ENCODE data around the gene KCNJ10. TPM values are rescaled to one million over a fixed set of nuclear protein-coding genes. Genes with fewer than 3 reads are reported as not detected.
A peak's percentile ranks its signal among the peaks of the same experiment; 100 is the strongest.

Gene KCNJ10
- total RNA-seq, 1 donor from 2014 or later, result not detected

- no peak for DNase-seq (ENCODE audit: low spot score)
- no peaks in the 10 kb centered on the region for H3K9me3 Mint-ChIP-seq
- peaks cover 10% of the 10 kb centered on the region for H3K4me1 Mint-ChIP-seq (ENCODE audit: low read depth)
- H3K27me3 Mint-ChIP-seq (ENCODE audit: insufficient read depth), result peaks cover 24% of the 10 kb centered on the region
- no peaks in the 10 kb centered on the region for H3K36me3 Mint-ChIP-seq (ENCODE audit: low read depth)
- H3K4me3 Mint-ChIP-seq, result no peak overlapping the region
- intact Hi-C loops (cut with micrococcal nuclease), result no loop called here
- no peak overlapping the region for H3K27ac Mint-ChIP-seq
Measured at GRCh38 chr1:159960721-159961381, 109.1 kb downstream of the KCNJ10 start.

GRCh38 chr1:159959451-159959850 is 110.5 kb downstream of the KCNJ10 start:
- Mint-ChIP-seq H3K4me3 (no peak overlapping the region), H3K9me3 (no peaks in the 10 kb centered on the region), H3K27ac (no peak overlapping the region), H3K27me3 (ENCODE audit: insufficient read depth) (peaks cover 15% of the 10 kb centered on the region), H3K4me1 (ENCODE audit: low read depth) (peaks cover 10% of the 10 kb centered on the region), H3K36me3 (ENCODE audit: low read depth) (no peaks in the 10 kb centered on the region)
- no peak for DNase-seq (ENCODE audit: low spot score)
- intact Hi-C loops (cut with micrococcal nuclease), result no loop called here

- no peak for DNase-seq (ENCODE audit: low spot score)
- Mint-ChIP-seq H3K27ac (peak overlapping the region; percentile 49), H3K36me3 (ENCODE audit: low read depth) (no peaks in the 10 kb centered on the region), H3K27me3 (ENCODE audit: insufficient read depth) (peaks cover 17% of the 10 kb centered on the region), H3K9me3 (no peaks in the 10 kb centered on the region), H3K4me1 (ENCODE audit: low read depth) (peaks cover 10% of the 10 kb centered on the region), H3K4me3 (no peak overlapping the region)
- intact Hi-C loops (cut with micrococcal nuclease), result no loop called here
Measured at GRCh38 chr1:159958719-159959380, 111.1 kb downstream of the KCNJ10 start.

- H3K9me3 Mint-ChIP-seq, result no peaks in the 10 kb centered on the region
- H3K36me3 Mint-ChIP-seq (ENCODE audit: low read depth), result no peaks in the 10 kb centered on the region
- H3K4me3 Mint-ChIP-seq, result no peak overlapping the region
- DNase-seq (ENCODE audit: low spot score), result no peak
- intact Hi-C loops (cut with micrococcal nuclease), result no loop called here
- peaks cover 19% of the 10 kb centered on the region for H3K27me3 Mint-ChIP-seq (ENCODE audit: insufficient read depth)
- no peak overlapping the region for H3K27ac Mint-ChIP-seq
- peaks cover 10% of the 10 kb centered on the region for H3K4me1 Mint-ChIP-seq (ENCODE audit: low read depth)
Measured at GRCh38 chr1:159957824-159958268, 112.1 kb downstream of the KCNJ10 start.

- Mint-ChIP-seq H3K36me3 (ENCODE audit: low read depth) (no peaks in the 10 kb centered on the region), H3K27me3 (ENCODE audit: insufficient read depth) (peaks cover 31% of the 10 kb centered on the region), H3K4me1 (ENCODE audit: low read depth) (peaks cover 10% of the 10 kb centered on the region), H3K4me3 (no peak overlapping the region), H3K27ac (no peak overlapping the region), H3K9me3 (no peaks in the 10 kb centered on the region)
- intact Hi-C loops (cut with micrococcal nuclease), result no loop called here
- no peak for DNase-seq (ENCODE audit: low spot score)
Measured at GRCh38 chr1:159955456-159955855, 114.5 kb downstream of the KCNJ10 start.

GRCh38 chr1:159953536-159954515 is 116.1 kb downstream of the KCNJ10 start, which contains the start of gene SLAMF9:
TSS of gene SLAMF9 (minus strand) at chr1:159954237. CDS start at chr1:159954137, 100 bp downstream.
- peaks cover 3% of the 10 kb centered on the region for H3K4me1 Mint-ChIP-seq (ENCODE audit: low read depth)
- H3K36me3 Mint-ChIP-seq (ENCODE audit: low read depth), result no peaks in the 10 kb centered on the region
- no peak within 1 kb of the TSS for H3K4me3 Mint-ChIP-seq
- no peak for DNase-seq (ENCODE audit: low spot score)
- H3K27ac Mint-ChIP-seq, result no peak within 1 kb of the TSS
- no peaks in the 10 kb centered on the region for H3K9me3 Mint-ChIP-seq
- H3K27me3 Mint-ChIP-seq (ENCODE audit: insufficient read depth), result peaks cover 38% of the 10 kb centered on the region
- intact Hi-C loops (cut with micrococcal nuclease), result no loop called here

- H3K4me3 Mint-ChIP-seq, result no peak overlapping the region
- no peaks in the 10 kb centered on the region for H3K4me1 Mint-ChIP-seq (ENCODE audit: low read depth)
- no peaks in the 10 kb centered on the region for H3K36me3 Mint-ChIP-seq (ENCODE audit: low read depth)
- H3K27me3 Mint-ChIP-seq (ENCODE audit: insufficient read depth), result peaks cover 41% of the 10 kb centered on the region
- H3K27ac Mint-ChIP-seq, result no peak overlapping the region
- H3K9me3 Mint-ChIP-seq, result no peaks in the 10 kb centered on the region
- intact Hi-C loops (cut with micrococcal nuclease), result no loop called here
- no peak for DNase-seq (ENCODE audit: low spot score)
Measured at GRCh38 chr1:159952932-159953331, 117.0 kb downstream of the KCNJ10 start.

GRCh38 chr1:159951551-159951950 is 118.4 kb downstream of the KCNJ10 start:
- intact Hi-C loops (cut with micrococcal nuclease), result no loop called here
- H3K27me3 Mint-ChIP-seq (ENCODE audit: insufficient read depth), result peaks cover 49% of the 10 kb centered on the region
- DNase-seq (ENCODE audit: low spot score), result no peak

GRCh38 chr1:159951016-159951415 is 118.9 kb downstream of the KCNJ10 start:
- no peaks in the 10 kb centered on the region for H3K36me3 Mint-ChIP-seq (ENCODE audit: low read depth)
- H3K4me1 Mint-ChIP-seq (ENCODE audit: low read depth), result no peaks in the 10 kb centered on the region
- no peak overlapping the region for H3K27ac Mint-ChIP-seq
- no peaks in the 10 kb centered on the region for H3K9me3 Mint-ChIP-seq
- H3K4me3 Mint-ChIP-seq, result no peak overlapping the region
- intact Hi-C loops (cut with micrococcal nuclease), result no loop called here
- H3K27me3 Mint-ChIP-seq (ENCODE audit: insufficient read depth), result peaks cover 55% of the 10 kb centered on the region
- no peak for DNase-seq (ENCODE audit: low spot score)

More at GRCh38 chr1:159951551-159951950, 118.4 kb downstream of the KCNJ10 start:
- Mint-ChIP-seq H3K9me3 (no peaks in the 10 kb centered on the region), H3K27ac (no peak overlapping the region), H3K36me3 (ENCODE audit: low read depth) (no peaks in the 10 kb centered on the region), H3K4me3 (no peak overlapping the region), H3K4me1 (ENCODE audit: low read depth) (no peaks in the 10 kb centered on the region)

GRCh38 chr1:159949981-159950381 is 120.0 kb downstream of the KCNJ10 start:
- Mint-ChIP-seq H3K36me3 (ENCODE audit: low read depth) (no peaks in the 10 kb centered on the region), H3K4me3 (no peak overlapping the region), H3K9me3 (no peaks in the 10 kb centered on the region), H3K27me3 (ENCODE audit: insufficient read depth) (peaks cover 64% of the 10 kb centered on the region), H3K4me1 (ENCODE audit: low read depth) (peaks cover 5% of the 10 kb centered on the region), H3K27ac (no peak overlapping the region)
- intact Hi-C loops (cut with micrococcal nuclease), result no loop called here
- DNase-seq (ENCODE audit: low spot score), result no peak

- no peak overlapping the region for H3K27ac Mint-ChIP-seq
- H3K27me3 Mint-ChIP-seq (ENCODE audit: insufficient read depth), result peaks cover 69% of the 10 kb centered on the region
- H3K4me3 Mint-ChIP-seq, result no peak overlapping the region
- peaks cover 5% of the 10 kb centered on the region for H3K4me1 Mint-ChIP-seq (ENCODE audit: low read depth)
- intact Hi-C loops (cut with micrococcal nuclease), result no loop called here
- no peaks in the 10 kb centered on the region for H3K9me3 Mint-ChIP-seq
- DNase-seq (ENCODE audit: low spot score), result no peak
- H3K36me3 Mint-ChIP-seq (ENCODE audit: low read depth), result no peaks in the 10 kb centered on the region
Measured at GRCh38 chr1:159949123-159949522, 120.8 kb downstream of the KCNJ10 start.

Data from activated T-helper 1 cell treated with anti-CD3 and anti-CD28 coated beads, Interleukin-12 subunit alpha, Interleukin-12 subunit beta, Interleukin-2, Interleukin-4 antibody, amounts not matched to agents 30 ng/mL and 10 ng/mL and 1 ng/mL, durations not matched to agents 14 hours and 24 hours and 36 hours (primary cell).